NCI-H69 (cell line): ENCODE results near the gene DLGAP1.

Source experiments
- DNase-seq: peaks from one replicate; lab custom pipeline; 2025; lab: John Stamatoyannopoulos, UW

The DLGAP1 gene

DNA sequence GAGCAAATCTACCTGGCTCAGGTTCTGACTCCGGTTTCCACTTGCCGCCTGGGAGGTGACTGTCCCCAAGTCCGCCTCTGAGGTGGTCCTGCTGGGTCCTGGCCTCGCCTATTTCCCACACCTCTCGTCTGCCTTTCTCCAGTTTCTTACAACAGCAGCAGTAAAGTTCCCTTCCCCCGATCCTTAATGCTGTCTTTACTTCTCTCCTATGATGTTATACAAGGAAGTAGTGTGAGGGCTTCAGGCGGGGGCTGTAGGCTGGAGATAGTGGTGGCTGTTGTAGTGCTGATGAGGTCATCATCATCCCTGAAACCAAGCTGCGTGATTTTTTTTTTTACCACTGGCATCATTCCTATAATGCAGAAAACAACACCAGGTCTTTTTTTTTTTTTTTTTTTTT is 986.3 kb downstream of the DLGAP1 start:
- no peak for DNase-seq

DNA sequence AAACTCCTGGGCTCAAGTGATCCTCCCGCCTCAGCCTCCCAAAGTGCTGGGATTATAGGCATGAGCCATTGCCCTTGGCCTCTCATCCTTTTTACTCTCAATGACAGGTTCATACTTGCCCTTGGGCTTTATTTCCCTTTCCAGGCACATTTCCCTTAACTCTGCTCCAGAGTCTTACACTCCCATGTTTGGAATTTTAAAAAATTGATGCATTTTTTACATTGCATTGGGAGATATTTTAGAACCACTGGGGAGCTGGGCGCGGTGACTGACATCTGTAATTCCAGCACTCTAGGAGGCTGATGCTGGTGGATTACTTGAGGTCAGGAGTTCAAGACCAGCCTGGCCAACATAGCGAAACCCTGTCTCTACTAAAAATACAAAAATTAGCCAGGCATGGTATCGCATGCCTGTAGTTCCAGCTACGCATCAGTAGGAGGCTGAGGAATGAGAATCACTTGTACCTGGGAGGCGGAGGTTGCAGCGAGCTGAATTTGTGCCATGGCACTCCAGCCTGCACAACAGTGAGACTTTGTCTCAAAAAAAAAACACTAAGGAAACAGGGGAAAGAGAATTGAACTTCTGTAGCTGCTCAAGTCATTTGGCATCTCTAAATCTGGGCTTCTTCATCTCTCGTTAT is 986.9 kb downstream of the DLGAP1 start:
- DNase-seq: no peak

DNA sequence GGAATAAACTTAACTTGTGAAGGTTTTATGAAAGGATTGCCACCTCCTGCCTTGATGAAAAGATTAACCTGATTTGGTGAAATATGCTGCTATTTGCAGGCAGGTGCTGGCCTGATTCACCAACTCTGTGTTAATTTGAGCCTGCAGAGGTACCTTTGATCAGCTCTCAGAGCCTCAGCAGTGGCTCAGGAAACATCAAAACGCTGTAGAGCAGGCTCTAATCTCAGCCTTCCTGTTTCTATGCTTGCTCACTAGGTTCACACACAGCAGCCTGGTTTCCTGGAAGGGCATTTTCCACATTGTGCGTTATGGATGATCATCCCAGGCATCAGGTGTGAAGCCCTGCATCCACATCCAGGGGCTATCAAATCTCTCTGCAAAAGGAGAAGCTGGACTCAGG is 988.2 kb downstream of the DLGAP1 start:
- no peak for DNase-seq

DNA sequence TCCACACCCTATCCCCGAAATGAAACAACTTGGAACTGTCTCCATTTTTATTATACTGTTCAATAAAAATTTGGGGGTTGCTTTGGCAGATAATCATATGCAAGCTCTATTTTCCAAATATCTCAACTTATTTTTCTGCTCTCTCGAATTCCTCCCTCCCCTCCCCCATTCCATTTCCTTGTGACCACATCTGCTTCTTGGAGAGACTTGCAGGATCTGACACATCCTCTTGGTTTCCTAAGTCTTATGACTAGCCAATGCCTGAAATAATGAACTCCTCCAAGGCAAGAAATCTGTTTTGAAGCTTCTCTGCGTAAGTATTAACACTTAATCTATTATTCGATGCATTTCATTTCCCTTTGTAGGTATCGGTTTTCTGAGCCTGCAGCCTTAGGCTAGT is 989.1 kb downstream of the DLGAP1 start:
- no peak for DNase-seq

DNA sequence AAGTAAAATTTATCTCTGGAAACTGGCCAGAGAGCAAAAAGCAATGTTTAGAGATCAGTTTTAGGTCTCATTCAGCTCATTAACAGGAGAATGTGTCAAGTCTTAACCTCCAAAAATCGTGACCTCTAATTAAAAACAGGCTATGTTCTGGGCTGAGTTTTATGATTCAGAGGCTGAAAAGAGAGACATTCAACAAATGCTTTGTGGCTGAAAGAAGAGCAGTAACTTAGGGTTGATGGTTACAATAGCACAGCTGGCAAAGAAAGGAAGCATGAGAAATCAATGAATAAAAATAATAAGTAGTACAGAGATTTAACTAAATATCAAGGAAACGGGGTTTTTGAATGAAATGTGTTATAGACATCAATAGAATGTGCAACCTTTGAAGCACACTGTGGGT is 992.1 kb downstream of the DLGAP1 start:
- DNase-seq: no peak

DNA sequence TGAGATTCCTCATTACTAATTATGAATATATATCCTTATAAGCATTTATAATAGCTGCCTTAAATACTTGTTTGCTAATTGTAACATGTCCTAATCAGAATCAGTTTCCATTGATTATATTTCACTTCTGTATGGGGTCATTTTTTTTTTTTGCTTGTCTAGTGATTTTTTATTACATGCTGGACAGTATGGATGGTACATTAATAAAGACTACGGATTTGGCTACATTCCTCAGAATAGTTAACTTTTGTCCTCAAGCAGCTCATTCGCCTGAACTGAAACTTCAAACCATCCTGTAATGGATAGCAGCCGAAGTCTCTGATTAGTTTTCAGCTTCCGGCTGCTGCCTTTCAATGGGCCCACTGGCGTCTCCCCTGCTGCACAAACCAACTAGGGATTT is 993.4 kb downstream of the DLGAP1 start:
- no peak for DNase-seq

DNA sequence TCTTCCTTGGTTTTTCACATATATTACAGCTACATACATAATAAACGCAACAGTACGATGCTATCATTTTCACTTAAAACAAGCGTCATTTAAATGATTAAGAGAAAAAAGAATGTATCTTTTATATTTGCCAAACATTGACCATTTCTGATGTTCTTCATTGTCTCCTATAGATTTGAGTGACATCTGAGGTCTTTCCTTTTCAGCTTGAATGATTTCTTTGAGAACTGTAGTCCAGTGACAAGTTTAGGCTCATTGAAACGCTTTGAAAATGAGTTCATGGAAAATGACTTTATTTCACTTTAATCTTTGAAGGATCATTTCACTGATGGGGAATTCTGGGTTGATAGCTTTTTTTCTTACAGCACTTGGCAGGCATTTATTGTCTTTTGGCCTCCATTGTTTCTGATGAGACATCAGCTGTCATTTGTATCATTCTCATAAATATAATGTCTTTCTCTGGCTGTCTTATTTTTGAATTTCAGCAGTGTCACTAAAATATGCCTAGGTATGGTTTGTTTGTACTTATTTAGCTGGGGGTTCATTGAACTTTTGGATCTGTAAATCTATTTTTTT is 994.2 kb downstream of the DLGAP1 start:
- DNase-seq: no peak

DNA sequence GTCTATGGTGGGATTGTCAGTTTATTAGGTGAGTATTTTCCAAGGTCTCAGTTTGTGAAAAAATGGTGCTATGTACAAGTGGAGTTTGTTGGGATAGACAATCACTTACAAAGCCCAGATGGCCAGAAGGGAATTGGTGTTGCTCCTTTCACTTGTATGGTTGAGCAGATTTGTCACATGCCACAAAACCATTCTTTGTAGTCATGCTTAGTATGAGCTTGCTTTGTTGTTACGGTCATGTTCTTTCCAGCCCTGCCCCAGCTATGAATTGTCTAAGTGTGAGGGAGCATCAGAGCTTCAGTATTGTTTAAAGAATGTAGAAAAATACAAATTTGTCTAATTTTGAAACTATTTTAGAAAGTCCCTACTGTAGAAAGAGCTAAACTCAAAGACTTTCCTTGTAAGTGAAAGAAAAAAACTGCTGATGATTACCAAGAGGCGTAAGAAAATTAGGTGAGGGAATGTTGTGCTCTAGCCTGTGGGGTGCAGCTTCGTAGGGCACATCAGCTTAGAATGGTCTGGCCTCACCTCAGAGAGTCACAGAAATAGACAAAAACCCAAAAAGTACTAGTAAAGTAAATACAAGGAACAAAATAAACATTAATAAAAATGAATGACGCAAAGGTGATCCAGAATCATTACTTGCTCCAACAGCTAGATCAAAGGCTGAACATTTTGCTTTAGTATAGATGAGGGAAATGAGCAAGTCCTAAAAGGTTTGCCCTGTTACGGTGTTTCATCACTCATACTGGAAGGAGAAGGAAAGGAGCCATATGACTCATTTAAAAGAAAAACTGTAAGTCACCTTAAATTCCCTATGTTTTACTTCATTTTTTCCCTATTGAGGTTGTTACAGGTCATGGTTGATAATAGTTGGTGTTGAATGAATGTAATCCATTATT is 995.9 kb downstream of the DLGAP1 start:
- no peak for DNase-seq

DNA sequence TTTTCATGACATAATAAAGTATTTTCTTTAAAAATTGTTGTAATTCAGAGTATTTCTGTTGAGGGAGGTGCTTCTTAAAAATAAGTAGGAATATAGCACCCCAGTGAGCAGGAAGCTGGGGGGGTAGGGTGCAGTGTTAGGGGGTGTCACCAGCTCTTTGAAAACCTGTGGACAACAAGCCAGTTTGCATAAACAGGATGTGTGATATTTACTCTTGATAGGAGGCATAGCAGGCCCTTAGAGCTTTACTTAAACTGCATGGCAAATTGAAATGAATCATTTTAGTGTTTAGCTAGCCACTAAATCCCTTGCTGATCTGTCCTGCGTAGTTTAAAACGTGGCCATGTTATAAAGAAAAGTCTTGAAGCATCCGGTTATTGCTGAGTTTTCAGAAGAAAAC is 996.7 kb downstream of the DLGAP1 start:
- no peak for DNase-seq

DNA sequence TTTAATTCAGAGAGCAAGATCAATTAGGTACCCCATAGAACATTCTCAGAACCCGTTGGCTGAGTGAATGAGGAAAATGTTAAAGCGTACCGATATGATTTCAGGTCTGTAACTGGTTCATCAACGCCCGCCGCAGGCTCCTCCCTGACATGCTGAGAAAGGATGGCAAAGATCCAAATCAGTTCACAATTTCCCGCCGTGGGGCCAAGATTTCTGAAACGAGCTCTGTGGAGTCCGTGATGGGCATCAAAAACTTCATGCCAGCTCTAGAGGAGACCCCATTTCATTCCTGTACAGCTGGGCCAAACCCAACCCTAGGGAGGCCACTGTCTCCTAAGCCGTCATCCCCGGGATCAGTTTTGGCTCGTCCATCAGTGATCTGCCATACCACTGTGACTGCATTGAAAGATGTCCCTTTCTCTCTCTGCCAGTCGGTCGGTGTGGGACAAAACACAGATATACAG is 997.8 kb downstream of the DLGAP1 start:
- peak; percentile 24 for DNase-seq

DNA sequence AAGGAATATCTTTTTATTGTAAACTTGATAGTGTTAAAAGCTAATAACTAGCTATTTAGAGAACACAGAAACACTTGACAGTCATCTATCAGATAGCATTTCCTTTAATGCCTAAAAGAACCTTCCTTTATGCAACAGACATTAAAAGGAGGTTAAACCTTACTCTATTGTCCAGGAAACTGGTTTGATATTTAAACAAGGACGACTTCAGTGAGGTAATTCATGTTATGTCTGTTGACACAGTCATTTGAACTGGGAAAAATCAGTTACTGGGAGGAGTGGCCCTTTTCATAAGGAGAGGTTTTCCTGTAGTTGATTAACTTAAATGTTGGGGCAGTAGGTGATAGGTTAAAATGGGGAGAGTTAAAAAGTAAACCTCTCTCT is 998.4 kb downstream of the DLGAP1 start:
- DNase-seq: peak; percentile 92

DNA sequence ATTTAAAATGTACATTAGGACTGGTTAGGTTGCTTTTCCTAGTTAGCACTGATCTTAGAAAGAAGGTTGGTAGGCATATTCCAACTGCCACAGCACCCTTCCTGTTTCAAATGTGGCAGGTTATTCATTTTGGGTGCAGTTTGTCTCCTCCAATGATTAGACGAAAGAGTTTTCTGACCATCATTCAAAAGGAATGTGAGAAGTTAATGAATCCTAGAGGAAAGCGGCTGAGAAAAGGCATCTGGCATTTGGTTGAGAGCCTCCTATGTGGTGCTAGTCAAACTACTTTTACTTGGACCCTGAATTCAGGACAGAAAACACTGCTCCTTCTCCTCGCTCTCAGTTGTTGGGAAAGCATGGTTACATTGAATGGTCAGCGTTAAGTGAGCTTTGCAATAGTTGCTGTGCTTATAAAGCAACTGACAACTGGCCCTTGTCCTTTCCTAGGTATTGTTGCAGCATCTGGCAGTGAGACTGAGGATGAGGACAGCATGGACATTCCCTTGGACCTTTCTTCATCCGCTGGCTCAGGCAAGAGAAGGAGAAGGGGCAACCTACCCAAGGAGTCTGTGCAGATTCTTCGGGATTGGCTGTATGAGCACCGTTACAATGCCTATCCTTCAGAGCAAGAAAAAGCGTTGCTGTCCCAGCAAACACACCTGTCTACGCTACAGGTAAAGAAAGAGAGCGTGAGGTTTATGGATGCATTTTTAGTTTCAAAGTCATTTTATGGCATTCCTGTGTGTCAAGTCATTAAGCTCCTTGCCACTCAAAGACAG is 999.0 kb downstream of the DLGAP1 start:
- DNase-seq: no peak

DNA sequence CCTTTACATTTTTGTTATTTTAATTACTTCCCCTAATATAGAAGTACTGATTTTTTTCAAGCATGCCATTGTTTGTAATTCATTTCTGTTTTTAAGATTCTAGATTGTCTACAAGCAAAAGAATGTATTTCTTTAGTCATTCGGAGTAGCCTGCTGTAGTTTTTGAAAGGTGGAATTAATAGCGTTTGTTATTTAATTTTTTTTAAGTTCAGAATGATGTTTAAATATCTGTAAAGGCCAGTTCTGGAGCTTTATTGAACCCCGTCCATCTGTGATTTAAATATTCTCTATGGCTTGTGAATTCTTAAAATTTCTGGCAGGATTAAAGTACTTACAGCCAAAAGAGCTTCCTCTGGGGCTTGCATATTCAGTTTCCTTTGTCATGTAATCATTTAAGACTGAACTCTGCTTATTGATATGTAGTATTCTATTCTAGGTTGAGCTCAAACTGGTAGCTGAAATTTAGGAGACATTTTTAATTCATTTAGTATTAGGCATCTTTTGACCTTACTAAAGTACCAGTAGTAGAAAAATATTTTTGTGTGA is 999.9 kb downstream of the DLGAP1 start:
- no peak for DNase-seq

DNA sequence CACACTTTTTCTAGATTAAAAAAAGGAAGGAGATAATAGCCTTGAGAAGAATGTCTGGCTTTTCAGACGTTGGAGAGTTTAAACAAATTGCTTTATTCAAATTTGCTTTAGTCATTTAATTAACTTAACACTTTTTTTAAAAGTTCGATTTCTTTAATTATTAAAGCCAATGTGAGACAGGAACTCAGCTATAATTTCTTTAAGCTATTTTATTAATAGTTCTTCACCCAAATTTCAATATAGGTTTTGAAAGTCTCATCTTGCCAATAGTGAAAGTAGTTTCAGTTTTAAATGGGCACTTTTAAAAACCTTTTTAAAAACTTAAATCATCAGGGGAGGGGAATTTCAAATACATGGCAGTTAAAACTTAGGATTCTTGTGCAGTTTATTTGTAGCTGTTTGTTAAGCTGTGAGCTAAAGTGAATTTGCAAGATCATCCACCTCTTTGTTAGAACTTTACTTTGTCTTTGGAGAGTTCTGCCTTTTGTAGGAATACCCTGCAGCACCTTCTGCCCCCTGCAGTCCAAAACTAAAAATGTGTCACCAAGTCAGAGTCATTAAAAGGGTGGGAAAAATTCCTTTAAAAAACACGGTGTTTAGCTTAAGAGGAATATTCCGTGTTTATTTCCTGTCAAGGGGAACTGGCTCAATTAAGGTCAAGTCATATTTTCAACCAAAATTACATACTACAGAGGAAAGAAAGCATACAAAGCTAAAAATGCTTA is 1000.6 kb downstream of the DLGAP1 start:
- peak; percentile 82 for DNase-seq

DNA sequence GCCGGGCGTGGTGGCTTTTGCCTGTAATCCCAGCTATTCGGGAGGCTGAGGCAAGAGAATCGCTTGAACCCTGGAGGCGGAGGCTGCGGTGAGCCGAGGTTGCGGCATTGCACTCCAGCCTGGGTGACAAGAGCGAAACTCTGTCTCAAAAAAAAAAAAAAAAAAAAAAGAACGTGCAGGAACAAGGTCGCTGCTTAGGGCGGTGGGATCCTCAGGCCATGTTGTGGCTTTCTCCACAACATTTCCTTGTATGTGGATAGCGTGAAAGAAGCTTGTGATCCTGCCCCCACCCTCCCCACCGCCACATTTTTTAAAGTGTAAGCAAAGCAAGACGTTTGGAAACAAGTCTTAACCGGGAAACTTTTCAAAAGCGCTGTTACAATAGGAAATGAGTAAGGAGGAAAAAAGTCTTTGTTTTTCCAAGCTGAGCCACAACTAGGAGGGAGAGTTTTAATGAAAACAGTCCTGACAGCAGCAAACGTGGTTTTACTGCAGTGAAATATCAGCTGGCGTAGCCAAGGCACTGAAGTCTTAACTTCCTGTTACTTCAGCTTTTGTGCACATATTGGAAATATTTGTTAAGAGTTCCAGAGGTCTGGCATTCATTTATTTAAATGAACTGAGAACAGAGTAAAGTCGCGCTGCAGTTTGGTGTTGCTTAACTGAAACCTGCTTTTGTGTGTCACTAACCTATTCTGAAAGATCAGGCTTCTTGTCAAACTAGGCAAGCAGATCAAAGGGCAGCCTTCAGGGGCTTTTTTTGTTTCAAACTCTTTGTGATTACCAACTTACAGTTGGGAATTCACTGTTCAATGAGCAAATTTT is 1001.4 kb downstream of the DLGAP1 start:
- peak; percentile 60 for DNase-seq

DNA sequence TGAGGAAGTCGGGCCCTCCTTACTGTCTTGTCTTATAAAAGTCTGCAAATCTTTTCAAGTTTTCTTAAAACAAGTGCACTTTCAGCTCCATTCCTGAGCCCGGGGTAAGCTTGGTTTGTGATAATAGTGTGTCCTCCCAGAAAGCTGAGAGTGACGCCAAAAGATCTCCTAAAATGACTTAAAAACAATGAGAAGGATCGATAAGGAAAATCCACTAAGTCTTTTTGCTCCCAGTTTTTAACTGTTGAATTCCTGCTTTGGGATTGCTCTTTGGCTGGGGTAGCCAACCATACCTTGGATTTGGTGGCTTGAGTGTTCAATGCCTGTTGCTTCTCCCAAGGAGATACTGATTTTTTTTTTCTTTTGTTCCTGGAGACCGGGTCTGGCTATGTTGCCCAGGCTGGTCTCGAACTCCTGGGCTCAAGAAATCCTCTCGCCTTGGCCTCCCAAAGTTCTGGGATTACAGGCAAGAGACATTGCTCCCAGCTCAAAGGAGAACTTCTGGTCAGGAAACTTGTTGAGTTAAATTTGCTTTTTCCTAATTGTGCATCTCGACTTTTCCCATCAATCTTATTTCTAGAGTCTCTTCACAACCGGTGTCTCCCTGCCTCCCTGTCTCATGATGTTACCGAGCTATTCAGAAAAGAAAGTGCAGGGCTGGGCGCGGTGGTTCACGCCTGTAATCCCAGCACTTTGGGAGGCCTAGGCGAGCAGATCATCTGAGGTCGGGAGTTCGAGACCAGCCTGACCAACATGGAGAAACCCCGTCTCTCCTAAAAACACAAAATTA is 1002.2 kb downstream of the DLGAP1 start:
- DNase-seq: no peak

DNA sequence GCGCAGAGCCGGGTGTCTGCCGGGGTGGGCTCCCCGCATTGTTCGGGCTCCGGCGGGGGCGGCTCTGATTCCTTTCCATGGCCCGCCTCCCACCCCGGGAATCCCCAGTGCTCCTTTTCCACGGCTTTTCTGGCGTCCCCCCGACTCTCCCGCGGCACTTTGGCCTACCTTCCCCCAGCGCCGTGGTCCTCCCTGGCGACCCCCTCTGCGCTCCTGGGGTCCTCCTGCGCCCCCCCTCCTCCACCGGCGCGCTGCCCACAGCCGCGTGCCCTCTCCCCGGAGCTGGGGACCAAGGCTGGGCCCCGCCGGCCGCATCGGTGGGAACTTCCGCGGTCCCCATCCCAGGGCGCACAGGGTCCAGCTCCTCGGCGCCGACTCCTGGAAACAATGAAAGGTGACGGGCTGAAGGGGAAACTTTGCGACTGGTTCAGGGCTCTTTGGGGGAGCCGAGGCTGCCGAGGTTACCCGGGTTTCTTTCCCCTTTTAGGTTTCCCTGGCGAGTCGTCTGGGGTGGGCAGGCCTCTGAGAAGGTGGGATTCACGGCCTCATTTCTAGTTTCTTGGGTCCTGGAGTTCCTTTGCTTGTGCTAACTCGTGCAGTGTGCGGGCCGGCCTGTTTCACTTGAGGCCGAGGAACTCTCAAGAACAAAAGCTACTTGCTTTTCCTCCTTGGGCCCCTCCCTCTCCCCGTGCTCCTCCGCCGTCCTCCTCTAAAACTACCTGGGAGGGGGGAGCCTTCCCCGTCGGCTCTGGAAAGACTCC is 1002.9 kb downstream of the DLGAP1 start:
- peak; percentile 68 for DNase-seq

DNA sequence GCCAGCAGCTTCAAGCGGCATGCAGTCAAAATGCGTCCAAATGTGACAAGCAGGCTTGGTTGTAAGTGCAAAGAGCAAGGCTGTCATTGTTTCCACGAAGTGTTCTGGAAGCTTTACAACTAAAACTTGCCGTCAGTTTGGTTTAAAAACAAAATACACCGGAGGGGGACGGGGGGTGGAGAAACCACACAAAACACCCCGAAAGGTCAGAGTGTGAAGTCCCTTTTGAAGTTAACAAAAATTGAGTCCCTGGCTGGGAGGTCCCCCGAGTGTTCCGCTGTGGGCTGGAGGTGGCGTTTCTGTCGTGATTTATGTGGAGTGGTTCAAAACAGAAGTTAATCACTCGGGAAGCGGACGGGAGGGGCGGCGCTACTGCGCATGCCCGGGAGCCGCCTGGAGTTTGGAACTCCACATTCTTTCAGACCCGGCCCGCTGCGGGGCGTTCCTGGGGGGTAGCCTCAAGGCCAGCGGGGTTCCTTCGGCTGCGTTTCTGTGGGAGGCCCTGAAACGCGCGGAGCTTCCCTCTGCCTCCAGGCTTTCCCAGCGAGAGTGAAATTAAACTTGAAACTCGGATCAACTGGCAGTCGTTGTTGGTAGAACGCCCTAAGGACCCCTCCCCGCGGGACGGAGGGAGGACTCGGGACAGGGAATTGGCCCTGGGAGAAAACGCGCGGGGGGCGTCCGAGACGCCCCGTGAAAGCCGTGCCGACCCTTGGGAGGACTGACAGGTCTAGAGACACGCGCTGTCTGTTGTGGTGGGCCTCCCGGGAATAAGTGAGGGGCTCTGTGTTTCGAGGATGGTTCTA is 1003.7 kb downstream of the DLGAP1 start:
- peak; percentile 89 for DNase-seq
